NK-92 treated with Interleukin-12 subunit alpha and Interleukin-12 subunit beta, amount 100 ng/mL, for 24 hours (cell line): ENCODE measurements around the gene CEACAM3.

Source experiments
- DNase-seq: peaks from one replicate; lab custom pipeline; 2025; lab: John Stamatoyannopoulos, UW

Gene CEACAM3

DNA sequence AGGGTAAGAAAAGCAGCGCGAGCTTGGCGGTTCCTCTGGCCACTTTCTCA, 48.4 kb downstream of the CEACAM3 start, which contains the start of gene DMRTC2:
DMRTC2 (plus strand) TSS at position 42 of the 50 bp plus-strand sequence. CDS start 2,387 bp downstream, outside the sequence.
- DNase-seq: no peak

DNA sequence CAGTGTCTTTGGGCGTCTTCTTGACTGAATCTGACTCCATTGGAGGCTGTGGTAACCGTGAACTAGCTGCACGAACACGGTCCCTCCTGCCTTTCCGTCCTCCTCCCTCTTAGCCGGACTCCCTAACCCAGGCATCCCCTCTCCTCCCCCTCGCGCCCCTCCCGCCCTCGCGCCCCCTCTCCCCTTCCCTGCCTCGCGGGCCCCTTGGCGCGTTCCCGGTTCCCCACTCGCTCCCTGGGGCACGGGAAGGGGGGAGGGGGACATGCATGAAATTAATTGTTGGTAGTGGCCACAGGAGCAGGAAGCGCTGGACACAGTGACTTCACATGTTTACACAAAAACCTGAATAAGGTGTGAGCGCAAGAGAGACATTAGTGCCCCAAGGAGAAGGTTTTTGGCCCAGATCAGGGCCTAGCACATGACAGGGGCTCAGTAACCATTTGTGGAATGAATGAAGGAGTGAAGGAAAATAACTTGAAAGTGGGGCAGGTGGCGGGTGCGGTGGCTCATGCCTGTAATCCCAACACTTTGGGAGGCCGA, 48.7 kb downstream of the CEACAM3 start:
- no peak for DNase-seq

DNA sequence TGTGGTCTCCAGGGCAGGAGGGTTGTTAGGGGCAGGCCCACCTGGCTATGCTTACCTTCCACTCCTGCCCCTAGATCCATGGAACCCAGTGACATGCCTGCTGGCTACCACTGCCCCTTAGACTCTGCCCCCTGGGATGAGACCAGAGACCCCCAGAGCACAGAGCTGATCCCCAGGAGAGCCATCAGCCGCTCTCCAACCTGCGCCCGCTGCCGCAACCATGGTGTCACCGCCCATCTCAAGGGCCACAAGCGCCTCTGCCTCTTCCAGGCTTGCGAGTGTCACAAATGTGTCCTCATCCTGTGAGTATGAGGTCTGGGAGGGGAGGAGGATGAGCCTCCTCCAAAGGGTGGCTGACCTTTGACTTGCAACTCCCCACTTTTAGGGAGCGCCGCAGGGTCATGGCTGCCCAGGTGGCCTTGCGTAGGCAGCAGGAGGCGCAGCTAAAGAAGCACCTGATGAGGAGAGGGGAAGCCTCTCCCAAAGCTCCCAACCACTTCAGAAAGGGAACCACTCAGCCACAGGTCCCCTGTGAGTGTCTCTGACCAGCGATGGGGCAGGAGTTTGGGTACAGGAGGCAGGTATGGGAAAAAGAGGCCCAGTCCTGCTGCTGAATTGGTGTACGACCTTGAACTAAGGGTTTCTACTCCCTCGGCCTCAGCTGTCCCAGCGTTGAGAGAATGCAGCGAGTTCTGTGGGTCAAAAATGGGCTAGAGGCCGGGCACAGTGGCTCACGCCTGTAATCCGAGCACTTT, 51.1 kb downstream of the CEACAM3 start:
- DNase-seq: no peak

DNA sequence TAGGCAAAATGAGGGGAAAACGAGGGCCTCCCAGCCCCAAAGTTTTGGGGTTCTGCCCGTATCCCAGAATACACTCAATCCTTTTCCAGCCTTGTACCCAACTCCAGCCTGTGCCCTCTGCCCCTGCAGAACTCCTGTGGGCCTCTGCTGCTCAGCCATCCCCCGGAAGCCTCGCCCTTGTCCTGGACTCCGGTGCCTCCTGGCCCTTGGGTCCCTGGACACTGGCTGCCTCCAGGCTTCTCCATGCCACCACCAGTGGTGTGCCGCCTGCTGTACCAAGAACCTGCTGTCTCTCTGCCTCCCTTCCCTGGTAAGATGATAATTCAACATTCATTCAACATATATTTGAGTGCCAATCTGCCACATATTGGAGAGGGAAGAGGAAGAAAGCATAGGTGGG, 52.3 kb downstream of the CEACAM3 start:
- DNase-seq: no peak

DNA sequence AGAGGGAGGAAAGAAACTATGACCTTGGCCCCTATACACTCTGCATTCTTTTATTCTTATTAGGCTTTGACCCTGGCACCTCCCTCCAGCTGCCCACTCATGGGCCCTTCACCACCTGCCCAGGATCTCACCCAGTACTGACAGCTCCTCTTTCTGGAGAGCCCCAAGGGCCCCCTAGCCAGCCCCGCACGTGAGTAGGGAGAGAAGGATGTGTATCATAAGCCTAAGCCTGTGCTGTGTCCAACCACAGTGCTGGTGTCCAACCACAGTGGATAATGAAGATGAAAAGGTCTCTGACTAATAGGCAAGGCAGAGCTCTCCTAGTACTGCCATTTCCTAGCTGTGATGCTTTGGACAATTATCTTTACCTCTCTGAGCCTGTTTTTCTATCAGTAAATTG, 52.7 kb downstream of the CEACAM3 start:
- no peak for DNase-seq

DNA sequence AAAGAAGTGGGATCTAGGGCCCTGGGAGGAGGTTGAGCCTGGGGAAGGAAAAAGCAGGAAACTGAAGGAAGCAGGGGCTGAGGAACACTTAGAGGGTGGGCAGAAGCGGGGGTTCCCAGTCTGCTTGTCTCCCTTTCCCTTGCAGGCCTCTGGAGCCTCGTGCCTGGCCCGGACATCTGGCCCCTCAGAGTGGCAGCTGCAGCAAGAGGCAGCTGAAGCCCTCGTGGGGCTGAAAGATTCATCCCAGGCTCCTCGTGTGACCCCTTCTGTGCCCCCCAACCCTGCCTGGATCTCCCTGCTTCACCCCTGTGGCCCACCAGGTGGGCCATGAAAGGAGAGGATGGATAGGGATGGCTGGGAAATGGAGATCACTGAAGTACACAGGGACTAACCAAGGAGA, 54.0 kb downstream of the CEACAM3 start:
- no peak for DNase-seq

DNA sequence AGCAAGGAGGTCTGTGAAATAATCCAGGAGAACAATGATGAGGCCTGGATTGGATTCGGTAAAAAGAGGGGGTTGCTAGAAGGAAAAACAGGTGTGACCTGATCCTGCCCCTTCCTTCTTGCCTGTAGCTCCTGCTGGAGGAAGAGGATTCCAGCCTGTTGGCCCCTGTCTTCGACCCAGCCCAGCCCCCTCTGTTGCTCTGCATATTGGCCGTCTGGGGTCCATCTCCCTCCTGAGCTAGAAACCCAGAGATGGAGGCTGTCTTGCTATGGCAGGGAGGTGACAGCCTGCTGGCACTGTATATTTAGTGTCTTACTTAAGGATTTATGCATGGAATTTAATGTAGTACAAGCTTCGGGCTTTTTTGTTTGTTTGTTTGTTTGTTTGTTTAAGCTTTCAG, 55.1 kb downstream of the CEACAM3 start:
- no peak for DNase-seq

DNA sequence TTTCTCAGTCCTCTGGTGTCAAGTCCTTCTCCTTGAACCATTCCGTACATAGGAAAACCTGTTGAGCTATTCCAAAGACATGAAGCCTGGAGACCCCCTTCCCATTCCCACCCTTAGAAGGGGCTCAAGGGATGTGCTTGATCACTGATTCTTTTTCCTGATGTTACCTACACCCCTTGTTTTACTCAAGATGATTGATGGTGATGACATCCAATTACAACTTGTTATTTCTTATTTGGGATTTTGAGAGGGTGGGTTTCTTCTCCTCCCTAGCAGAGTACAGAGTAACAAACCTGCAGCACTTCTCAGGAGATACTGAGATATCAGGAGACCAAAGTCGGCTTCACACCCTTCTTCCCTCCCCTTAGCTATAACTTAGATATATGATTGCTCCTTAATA, 57.0 kb downstream of the CEACAM3 start:
- no peak for DNase-seq

DNA sequence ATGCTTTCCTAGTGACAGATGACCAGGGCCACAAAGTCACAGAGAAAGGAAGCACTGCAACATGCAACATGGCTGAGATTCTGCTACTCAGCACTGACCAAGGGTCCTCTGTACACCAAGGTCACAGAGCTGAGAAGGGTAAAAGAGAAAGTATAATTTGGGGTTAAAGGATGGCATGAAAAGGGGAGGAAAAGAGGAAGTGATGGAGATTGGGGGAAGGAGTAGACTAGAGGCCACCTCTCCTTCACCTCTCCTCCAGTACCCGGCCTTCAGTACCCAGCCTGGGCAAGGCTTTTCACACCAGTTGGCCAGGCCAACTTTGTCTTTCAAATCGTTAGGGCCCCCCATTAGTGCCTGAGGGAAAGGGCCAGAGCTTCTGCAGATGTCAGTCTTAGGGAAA, 57.4 kb downstream of the CEACAM3 start:
- DNase-seq: no peak

DNA sequence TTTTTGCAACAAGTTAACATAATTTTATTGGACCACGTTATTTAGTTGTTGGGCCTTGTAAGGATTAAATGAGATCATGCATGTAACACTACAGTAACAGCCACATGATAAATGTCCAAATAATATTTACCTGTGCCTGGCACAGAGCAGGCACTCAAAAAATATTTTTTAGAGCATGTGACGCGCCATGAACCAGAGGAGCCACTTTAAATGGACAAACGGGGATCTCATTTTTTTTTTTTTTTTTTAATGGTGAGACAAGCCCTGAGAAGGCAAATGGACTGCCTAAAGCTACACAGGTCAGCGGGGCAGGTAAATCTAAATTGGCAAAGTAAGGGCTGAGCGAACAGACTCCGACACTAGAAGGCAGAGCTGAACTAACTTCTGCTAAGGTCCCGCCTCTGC, 62.8 kb downstream of the CEACAM3 start:
- no peak for DNase-seq

DNA sequence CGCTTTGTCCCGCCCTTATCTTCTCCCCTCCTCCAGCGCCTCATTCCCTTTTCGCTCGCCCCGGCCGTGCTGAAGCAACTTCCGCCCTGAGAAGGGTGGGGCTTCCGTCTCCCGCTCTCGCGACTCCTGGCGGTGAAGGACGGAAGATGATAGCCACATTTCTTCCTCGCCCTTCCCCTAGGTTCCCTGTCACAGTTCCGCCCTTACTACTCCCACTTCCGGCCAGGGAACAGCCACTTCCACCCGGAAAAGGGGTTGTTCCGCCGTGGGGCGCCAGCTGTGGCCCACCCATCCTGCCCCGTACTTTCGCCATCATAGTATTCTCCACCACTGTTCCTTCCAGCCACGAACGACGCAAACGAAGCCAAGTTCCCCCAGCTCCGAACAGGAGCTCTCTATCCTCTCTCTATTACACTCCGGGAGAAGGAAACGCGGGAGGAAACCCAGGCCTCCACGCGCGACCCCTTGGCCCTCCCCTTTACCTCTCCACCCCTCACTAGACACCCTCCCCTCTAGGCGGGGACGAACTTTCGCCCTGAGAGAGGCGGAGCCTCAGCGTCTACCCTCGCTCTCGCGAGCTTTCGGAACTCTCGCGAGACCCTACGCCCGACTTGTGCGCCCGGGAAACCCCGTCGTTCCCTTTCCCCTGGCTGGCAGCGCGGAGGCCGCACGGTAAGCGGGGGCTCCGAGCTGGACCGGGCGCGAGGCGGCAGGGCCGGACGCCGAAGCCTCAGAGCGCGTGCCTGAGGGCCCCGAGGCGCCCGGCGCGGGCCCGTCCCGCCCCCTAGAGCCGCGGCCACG, 63.4 kb downstream of the CEACAM3 start, which contains the start of gene RPS19:
RPS19 (plus strand) TSS at position 638 of the 801 bp plus-strand sequence. CDS start 520 bp downstream, outside the sequence.
- DNase-seq: peak; percentile 95

DNA sequence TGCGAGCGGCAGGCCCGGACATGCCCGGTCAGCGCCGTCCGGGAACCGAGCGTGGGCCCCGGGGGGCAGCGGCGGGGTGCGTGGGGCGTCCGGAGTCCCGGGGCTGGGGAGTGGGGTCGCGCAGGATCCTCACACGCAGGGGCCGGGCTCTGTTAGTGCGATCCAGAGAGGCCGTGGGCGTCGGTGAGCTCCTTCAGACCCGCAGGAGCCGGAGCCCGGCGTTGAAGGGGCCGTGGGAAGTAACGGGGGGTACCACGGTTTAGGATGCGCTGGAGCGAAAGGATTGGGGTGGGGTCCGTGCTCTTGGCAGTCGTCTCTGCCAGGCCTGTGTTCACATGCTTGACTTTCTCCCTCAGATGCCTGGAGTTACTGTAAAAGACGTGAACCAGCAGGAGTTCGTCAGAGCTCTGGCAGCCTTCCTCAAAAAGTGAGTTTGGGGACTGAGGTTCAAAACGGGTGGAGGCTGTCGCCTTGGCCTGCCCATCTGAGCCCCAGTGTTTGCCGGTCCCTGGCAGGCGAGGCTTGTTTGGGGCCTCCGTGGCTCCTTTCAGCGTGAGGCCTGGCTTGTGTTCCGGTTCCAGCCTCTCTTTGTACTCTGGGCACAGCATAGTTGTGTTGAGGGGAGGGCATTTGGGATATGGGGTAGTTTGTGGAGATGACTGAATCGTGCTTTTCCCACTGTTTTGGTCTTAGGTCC, 64.2 kb downstream of the CEACAM3 start:
- DNase-seq: no peak
